Astrocyte of the spinal cord (primary cell): ENCODE results near the gene ZRANB3.

Experiments used
- DNase-seq: peaks from one replicate; pipeline ENCODE4 v3.0.0; 2011; ENCODE audit warnings: low read depth, low spot score
- H3K4me3 ChIP-seq: 2 replicates; pipeline ENCODE4 v1.5.1; 2011; ENCODE audit warnings: low read depth, mild to moderate bottlenecking, low read length, moderate library complexity
- CTCF ChIP-seq: IDR thresholded peaks from 2 replicates; pipeline ENCODE4 v1.5.1; 2012; ENCODE audit warnings: low read depth, mild to moderate bottlenecking, low read length, inconsistent platforms
- in situ Hi-C: cut with HindIII; loops from 2 replicates; pipeline ENCODE4 v1.10.0; 2017; ENCODE audit warnings: low sequenced_read_pairs

The ZRANB3 gene

GRCh38 chr2:135494917-135495316 is 36.1 kb downstream of the ZRANB3 start:
- no peak for DNase-seq
- no peak for TF ChIP-seq CTCF
- in situ Hi-C loops, result no loop called here
- no peak overlapping the region for H3K4me3 ChIP-seq

DNA sequence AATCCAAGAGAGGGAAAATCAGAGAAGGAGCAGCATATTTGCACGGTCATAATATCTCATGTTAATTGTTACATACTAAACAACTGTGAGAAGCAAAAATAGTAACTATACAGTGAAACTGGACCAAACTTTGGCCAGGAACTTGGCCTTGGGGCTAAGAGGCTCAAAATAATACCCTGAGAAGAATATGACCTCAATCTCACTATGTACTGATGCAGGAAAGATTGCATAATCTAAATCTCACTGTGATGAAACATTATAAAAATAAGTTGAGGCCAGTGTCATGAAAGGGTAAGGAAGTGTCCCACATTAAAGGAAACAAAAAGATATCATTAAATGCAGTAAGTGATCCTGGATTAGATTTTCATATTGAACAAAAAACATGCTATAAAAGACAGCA is 36.5 kb downstream of the ZRANB3 start:
- in situ Hi-C loops, result no loop called here
- no peak for TF ChIP-seq CTCF
- peak; percentile 7 for DNase-seq
- H3K4me3 ChIP-seq, result no peak overlapping the region

- in situ Hi-C loops, result no loop called here
- TF ChIP-seq CTCF, result no peak
- DNase-seq, result peak; percentile 21
- H3K4me3 ChIP-seq, result no peak overlapping the region
Measured at GRCh38 chr2:135490376-135490775, 40.6 kb downstream of the ZRANB3 start.

GRCh38 chr2:135485441-135485840 is 45.6 kb downstream of the ZRANB3 start:
- no peak for DNase-seq
- in situ Hi-C loops, result no loop called here
- no peak overlapping the region for H3K4me3 ChIP-seq
- no peak for TF ChIP-seq CTCF

- DNase-seq, result no peak
- in situ Hi-C loops, result no loop called here
- no peak overlapping the region for H3K4me3 ChIP-seq
- no peak for TF ChIP-seq CTCF
Measured at GRCh38 chr2:135475128-135475527, 55.9 kb downstream of the ZRANB3 start.

- H3K4me3 ChIP-seq, result no peak overlapping the region
- peak; percentile 59 for TF ChIP-seq CTCF
- peak; percentile 36 for DNase-seq
- in situ Hi-C loops, result no loop called here
Measured at GRCh38 chr2:135473567-135473966, 57.5 kb downstream of the ZRANB3 start.

- no peak overlapping the region for H3K4me3 ChIP-seq
- no peak for TF ChIP-seq CTCF
- DNase-seq, result no peak
- in situ Hi-C loops, result no loop called here
Measured at GRCh38 chr2:135471106-135471505, 59.9 kb downstream of the ZRANB3 start.
